DOHH2 (cell line): ENCODE results near the gene ANKRD13B.

ENCODE experiments used
- H3F3A ChIP-seq: fragments of 200-600 bp; sonication (generic), shearing (Covaris generic); 2 replicates; pipeline ENCODE4 v1.6.0; 2016; ENCODE audit warnings: antibody characterized with exemption, mild to moderate bottlenecking; ENCODE audit not compliant: control insufficient read depth, insufficient read depth
- H3K27ac ChIP-seq: fragments of 200-600 bp; sonication (generic); 2 replicates; pipeline ENCODE4 v1.5.1; 2014; ENCODE audit warnings: low read depth, mild to moderate bottlenecking, low read length, moderate library complexity
- H3K27me3 ChIP-seq: fragments of 200-600 bp; sonication (generic); 2 replicates; pipeline ENCODE4 v1.6.1; 2014; ENCODE audit warnings: mild to moderate bottlenecking, low read length, mixed read lengths; ENCODE audit not compliant: control insufficient read depth
- H3K36me3 ChIP-seq: fragments of 200-600 bp; sonication (generic); 2 replicates; pipeline ENCODE4 v1.6.1; 2014; ENCODE audit warnings: mild to moderate bottlenecking, low read length, moderate library complexity, mixed read lengths; ENCODE audit not compliant: control insufficient read depth
- H3K4me1 ChIP-seq: fragments of 200-600 bp; sonication (generic); 2 replicates; pipeline ENCODE4 v1.6.1; 2014; ENCODE audit warnings: mild to moderate bottlenecking, low read length, mixed read lengths; ENCODE audit not compliant: control insufficient read depth
- H3K4me2 ChIP-seq: fragments of 200-600 bp; sonication (generic); 2 replicates; pipeline ENCODE4 v1.6.0; 2014; ENCODE audit warnings: mild to moderate bottlenecking, low read length, moderate library complexity
- H3K4me3 ChIP-seq: fragments of 200-600 bp; sonication (generic); 2 replicates; pipeline ENCODE4 v1.5.1; 2014; ENCODE audit warnings: mild to moderate bottlenecking, low read length, mixed read lengths
- H3K79me2 ChIP-seq: fragments of 200-600 bp; sonication (generic); 2 replicates; pipeline ENCODE4 v1.6.1; 2014; ENCODE audit warnings: mild to moderate bottlenecking, low read length, mixed read lengths; ENCODE audit not compliant: control insufficient read depth
- H3K9me2 ChIP-seq: fragments of 200-600 bp; sonication (generic); replicated peaks from 2 replicates; pipeline ENCODE4 v1.6.1; 2014; ENCODE audit warnings: mild to moderate bottlenecking, low read length, mixed read lengths; ENCODE audit not compliant: control insufficient read depth
- H3K9me3 ChIP-seq: fragments of 200-600 bp; sonication (generic); 2 replicates; pipeline ENCODE4 v1.6.1; 2014; ENCODE audit warnings: antibody characterized with exemption, low read length, mixed read lengths; ENCODE audit not compliant: control insufficient read depth, insufficient read depth
- H4K20me1 ChIP-seq: fragments of 200-600 bp; sonication (generic); 2 replicates; pipeline ENCODE4 v1.6.0; 2014; ENCODE audit warnings: low read depth, mild to moderate bottlenecking, antibody characterized with exemption, low read length, moderate library complexity; ENCODE audit not compliant: control insufficient read depth, insufficient read depth
- EZH2phosphoT487 ChIP-seq: fragments of 200-600 bp; sonication (generic); IDR thresholded peaks from 2 replicates; pipeline ENCODE4 v1.6.1; 2017; ENCODE audit warnings: borderline replicate concordance, mild to moderate bottlenecking, antibody characterized with exemption, low read length, moderate library complexity, mixed read lengths
- TF ChIP-seq, protein P1 (sequence below): fragments of 200-600 bp; sonication (generic); IDR thresholded peaks from one replicate; pipeline ENCODE4 v1.5.1; 2014; ENCODE audit warnings: antibody characterized with exemption, mild to moderate bottlenecking, low read depth, low read length; ENCODE audit not compliant: poor library complexity, severe bottlenecking

ANKRD13B gene

DNA sequence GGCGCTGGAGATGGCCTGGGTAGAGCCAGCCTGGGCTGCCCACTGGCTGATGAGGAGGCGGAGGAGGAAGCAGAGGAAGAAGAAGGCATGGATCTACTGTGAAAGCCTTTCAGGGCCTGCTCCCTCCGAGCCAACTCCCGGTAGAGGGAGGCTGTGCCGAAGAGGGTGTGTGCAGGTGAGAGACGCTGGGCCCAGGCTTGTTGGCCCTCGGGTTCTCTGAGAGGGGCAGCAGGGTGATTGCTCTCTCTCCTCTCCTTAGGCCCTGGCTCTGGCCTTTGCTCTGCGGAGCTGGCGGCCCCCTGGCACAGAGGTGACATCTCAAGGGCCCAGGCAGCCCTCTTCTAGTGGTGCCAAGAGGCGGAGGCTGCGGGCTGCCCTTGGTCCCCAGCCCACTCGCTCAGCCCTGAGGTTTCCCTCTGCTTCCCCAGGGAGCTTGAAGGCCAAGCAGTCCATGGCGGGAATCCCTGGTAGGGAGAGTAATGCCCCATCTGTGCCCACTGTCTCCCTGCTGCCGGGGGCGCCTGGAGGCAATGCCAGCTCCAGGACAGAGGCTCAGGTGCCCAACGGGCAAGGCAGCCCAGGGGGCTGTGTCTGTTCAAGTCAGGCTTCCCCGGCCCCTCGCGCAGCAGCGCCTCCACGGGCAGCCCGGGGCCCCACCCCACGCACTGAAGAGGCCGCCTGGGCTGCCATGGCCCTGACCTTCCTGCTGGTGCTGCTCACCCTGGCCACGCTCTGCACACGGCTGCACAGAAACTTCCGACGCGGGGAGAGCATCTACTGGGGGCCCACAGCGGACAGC, 20.9 kb upstream of the ANKRD13B start:
- Histone ChIP-seq H3K4me2 (no peak overlapping the region; the same call in 1 of the 2 replicates), H3K36me3 (peaks cover 56% of the 10 kb centered on the region), H3K79me2 (peaks cover 8% of the 10 kb centered on the region), H3F3A (peaks cover 8% of the 10 kb centered on the region), H3K9me3 (no peaks in the 10 kb centered on the region), H3K4me1 (peaks cover 22% of the 10 kb centered on the region), H3K27me3 (no peaks in the 10 kb centered on the region), H3K4me3 (no peak overlapping the region), H3K27ac (no peak overlapping the region), H3K9me2 (no peaks in the 10 kb centered on the region), H4K20me1 (no peaks in the 10 kb centered on the region)
- TF ChIP-seq EZH2phosphoT487 = no peak
- TF ChIP-seq, protein P1, sequence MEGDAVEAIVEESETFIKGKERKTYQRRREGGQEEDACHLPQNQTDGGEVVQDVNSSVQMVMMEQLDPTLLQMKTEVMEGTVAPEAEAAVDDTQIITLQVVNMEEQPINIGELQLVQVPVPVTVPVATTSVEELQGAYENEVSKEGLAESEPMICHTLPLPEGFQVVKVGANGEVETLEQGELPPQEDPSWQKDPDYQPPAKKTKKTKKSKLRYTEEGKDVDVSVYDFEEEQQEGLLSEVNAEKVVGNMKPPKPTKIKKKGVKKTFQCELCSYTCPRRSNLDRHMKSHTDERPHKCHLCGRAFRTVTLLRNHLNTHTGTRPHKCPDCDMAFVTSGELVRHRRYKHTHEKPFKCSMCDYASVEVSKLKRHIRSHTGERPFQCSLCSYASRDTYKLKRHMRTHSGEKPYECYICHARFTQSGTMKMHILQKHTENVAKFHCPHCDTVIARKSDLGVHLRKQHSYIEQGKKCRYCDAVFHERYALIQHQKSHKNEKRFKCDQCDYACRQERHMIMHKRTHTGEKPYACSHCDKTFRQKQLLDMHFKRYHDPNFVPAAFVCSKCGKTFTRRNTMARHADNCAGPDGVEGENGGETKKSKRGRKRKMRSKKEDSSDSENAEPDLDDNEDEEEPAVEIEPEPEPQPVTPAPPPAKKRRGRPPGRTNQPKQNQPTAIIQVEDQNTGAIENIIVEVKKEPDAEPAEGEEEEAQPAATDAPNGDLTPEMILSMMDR = no peak

GRCh38 chr17:29572691-29573557, 20.0 kb upstream of the ANKRD13B start:
- H3K27me3 ChIP-seq = no peaks in the 10 kb centered on the region
- peaks cover 6% of the 10 kb centered on the region for H3F3A ChIP-seq
- no peaks in the 10 kb centered on the region for H3K9me2 ChIP-seq
- TF ChIP-seq, protein P1 = peak; percentile 55
- no peak for TF ChIP-seq EZH2phosphoT487
- peaks cover 64% of the 10 kb centered on the region for H3K36me3 ChIP-seq
- peaks cover 4% of the 10 kb centered on the region; the same call in 1 of the 2 replicates for H3K79me2 ChIP-seq
- H3K4me1 ChIP-seq = peaks cover 22% of the 10 kb centered on the region
- H4K20me1 ChIP-seq = no peaks in the 10 kb centered on the region
- no peak overlapping the region for H3K4me3 ChIP-seq
- no peak overlapping the region for H3K27ac ChIP-seq
- peak overlapping the region; percentile 41 for H3K4me2 ChIP-seq
- H3K9me3 ChIP-seq = no peaks in the 10 kb centered on the region

GRCh38 chr17:29573558-29573869, 19.4 kb upstream of the ANKRD13B start:
- Histone ChIP-seq H3K4me1 (peaks cover 22% of the 10 kb centered on the region), H3K36me3 (peaks cover 70% of the 10 kb centered on the region), H3K79me2 (peaks cover 4% of the 10 kb centered on the region; the same call in 1 of the 2 replicates), H3K9me2 (no peaks in the 10 kb centered on the region), H4K20me1 (no peaks in the 10 kb centered on the region), H3K9me3 (no peaks in the 10 kb centered on the region), H3K27ac (no peak overlapping the region), H3F3A (peaks cover 3% of the 10 kb centered on the region), H3K4me2 (no peak overlapping the region), H3K4me3 (no peak overlapping the region), H3K27me3 (no peaks in the 10 kb centered on the region)
- TF ChIP-seq EZH2phosphoT487 = no peak
- TF ChIP-seq, protein P1 = no peak
